ENCODE measurements around the gene ITGA5. TPM values are rescaled to one million over a fixed set of nuclear protein-coding genes. Genes with fewer than 3 reads are reported as not detected.
A peak's percentile ranks its signal among the peaks of the same experiment; 100 is the strongest.

Gene ITGA5
- total RNA-seq, 1 donor from 2014 or later, result 78.8 TPM

DNA sequence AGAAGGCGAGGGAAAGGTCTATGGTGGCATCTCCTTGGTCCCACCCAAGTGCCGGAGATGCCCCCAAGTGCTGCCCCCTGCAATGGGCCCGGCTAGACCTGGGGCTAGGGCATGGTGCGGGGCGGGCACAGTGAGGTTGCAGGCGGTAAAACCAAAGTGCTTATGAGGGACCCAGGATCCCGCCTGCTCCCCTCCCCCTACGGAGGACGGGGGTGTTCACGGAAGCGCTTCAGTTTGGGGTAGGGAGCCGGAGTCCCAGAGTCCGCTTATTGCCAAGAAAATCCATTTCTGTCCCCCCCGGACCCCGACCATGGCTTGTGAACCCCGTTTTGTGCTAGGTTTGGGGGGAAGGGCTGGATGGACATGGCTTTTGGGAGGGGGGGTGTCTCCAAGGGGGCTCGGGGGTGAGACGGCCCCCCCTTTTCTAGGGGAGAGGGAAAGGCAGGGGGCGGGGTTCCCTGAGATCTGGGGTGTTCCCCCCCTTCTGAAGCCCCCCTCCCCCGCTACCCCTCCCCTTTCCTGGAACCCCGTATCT is 49.4 kb downstream of the ITGA5 start:
- peaks cover 0 to 4% (median 4%) of the 10 kb centered on the region in 3 donors for H3K36me3 ChIP-seq (ENCODE audit: control insufficient read depth in 3 of 3, insufficient read depth in 3 of 3, low read length in 3 of 3)
- H3K4me1 ChIP-seq (ENCODE audit: control insufficient read depth in 3 of 3, insufficient read depth in 3 of 3, low read length in 3 of 3), result peaks cover 42 to 50% (median 42%) of the 10 kb centered on the region in 3 donors
- H3K4me3 ChIP-seq (ENCODE audit: low read length in 3 of 3), result peak overlapping the region in 2 of 3 donors; percentile 13 to 48
- H3K27me3 ChIP-seq (ENCODE audit: control insufficient read depth in 3 of 3, insufficient read depth in 3 of 3, low read length in 3 of 3), result no peaks in the 10 kb centered on the region
- peak overlapping the region in 1 of 3 donors; percentile 40 for H3K9ac ChIP-seq (ENCODE audit: low read depth in 1 of 3, low read length in 3 of 3)
- H3K9me3 ChIP-seq (ENCODE audit: control insufficient read depth in 3 of 3, low read length in 3 of 3), result no peaks in the 10 kb centered on the region
- H3K27ac ChIP-seq (ENCODE audit: low read depth, low read length), result peak overlapping the region; percentile 72

DNA sequence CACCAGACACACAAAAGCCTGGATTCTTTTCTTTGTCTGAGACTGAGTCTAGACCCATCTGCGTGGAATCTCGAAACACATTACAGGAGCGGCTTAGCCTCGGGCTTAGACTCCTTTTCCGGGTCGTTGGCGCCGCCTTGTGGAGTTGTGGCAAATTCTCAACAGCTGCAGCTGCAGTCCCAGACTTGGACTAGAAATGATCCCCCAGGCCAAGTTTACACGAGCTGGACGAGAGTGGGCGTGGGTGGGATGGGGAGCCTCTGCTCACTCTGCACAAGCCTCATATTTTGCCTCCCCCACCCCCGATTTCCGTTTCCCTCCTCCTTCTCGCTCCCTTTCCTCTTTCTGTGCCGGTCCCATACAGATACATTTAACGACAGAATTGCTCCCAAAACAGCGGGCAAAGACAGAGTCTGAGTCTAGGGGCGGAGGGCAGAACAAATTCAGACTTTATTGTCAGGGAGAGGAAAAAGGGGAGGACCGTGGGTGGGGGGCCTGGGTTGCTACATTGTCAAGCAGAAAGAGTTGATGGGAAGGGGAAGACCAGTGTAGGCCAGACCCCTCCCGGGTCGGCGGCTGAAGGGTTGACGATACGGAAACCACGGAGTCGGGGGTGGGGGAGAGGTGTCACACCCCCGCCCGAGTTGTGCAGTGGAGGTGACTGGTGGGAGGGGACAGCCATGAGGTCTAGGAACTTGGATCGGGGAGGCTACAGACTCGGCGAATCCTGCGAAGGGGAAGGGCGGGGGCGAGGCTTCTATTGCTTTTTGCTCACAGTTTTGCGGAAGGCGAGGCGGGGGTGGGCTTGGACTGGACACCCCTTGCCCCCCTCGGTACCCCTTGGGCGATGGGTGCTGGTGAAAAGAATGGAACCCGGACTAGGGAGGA is 50.1 kb downstream of the ITGA5 start:
- Histone ChIP-seq H3K4me1 (ENCODE audit: control insufficient read depth in 3 of 3, insufficient read depth in 3 of 3, low read length in 3 of 3) (peaks cover 34 to 43% (median 35%) of the 10 kb centered on the region in 3 donors), H3K27ac (ENCODE audit: low read depth, low read length) (peak overlapping the region; percentile 72), H3K36me3 (ENCODE audit: control insufficient read depth in 3 of 3, insufficient read depth in 3 of 3, low read length in 3 of 3) (peaks cover 0 to 3% (median 3%) of the 10 kb centered on the region in 3 donors), H3K4me3 (ENCODE audit: low read length in 3 of 3) (peak overlapping the region; percentile 31 to 48 (median 36)), H3K27me3 (ENCODE audit: control insufficient read depth in 3 of 3, insufficient read depth in 3 of 3, low read length in 3 of 3) (no peaks in the 10 kb centered on the region), H3K9me3 (ENCODE audit: control insufficient read depth in 3 of 3, low read length in 3 of 3) (no peaks in the 10 kb centered on the region), H3K9ac (ENCODE audit: low read depth in 1 of 3, low read length in 3 of 3) (peak overlapping the region in 2 of 3 donors; percentile 58 to 69)

DNA sequence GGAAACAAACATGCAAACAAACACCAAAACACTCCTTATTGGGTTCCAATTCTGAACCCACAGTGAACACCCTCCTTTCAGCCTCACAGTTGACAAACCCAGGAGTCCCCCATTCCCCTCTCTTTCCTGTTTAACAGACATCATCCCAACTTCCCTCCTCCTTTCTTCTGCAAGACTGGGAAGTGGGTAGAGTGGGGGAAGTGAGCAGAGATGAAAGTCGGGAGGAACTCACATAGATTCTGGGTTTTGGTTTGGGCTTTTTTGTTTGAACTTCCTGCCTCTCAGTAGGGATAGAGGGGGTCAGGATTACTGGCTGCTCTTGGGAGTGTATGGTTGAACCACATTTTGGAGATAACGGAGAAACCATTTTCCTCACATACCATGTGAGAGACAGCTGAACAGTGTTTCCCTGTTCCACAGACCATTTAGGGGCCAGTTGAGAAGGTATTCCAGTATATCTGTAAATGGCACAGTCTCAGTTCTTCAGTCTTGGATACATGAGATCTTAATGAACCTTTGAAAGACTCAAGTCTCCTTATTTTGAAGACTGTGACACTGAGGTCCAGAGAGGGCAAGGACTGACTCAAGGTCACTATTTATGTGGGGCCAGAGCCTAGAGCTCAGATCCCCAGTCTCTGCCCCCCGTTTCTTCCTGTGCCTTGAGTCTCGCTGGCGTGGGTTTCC is 50.9 kb downstream of the ITGA5 start:
- no peaks in the 10 kb centered on the region for H3K9me3 ChIP-seq (ENCODE audit: control insufficient read depth in 3 of 3, low read length in 3 of 3)
- H3K27me3 ChIP-seq (ENCODE audit: control insufficient read depth in 3 of 3, insufficient read depth in 3 of 3, low read length in 3 of 3), result no peaks in the 10 kb centered on the region
- no peak overlapping the region for H3K27ac ChIP-seq (ENCODE audit: low read depth, low read length)
- peak overlapping the region in 2 of 3 donors; percentile 15 to 69 for H3K9ac ChIP-seq (ENCODE audit: low read depth in 1 of 3, low read length in 3 of 3)
- peak overlapping the region in 1 of 3 donors; percentile 31 for H3K4me3 ChIP-seq (ENCODE audit: low read length in 3 of 3)
- H3K36me3 ChIP-seq (ENCODE audit: control insufficient read depth in 3 of 3, insufficient read depth in 3 of 3, low read length in 3 of 3), result no peaks in the 10 kb centered on the region
- H3K4me1 ChIP-seq (ENCODE audit: control insufficient read depth in 3 of 3, insufficient read depth in 3 of 3, low read length in 3 of 3), result peaks cover 30 to 41% (median 31%) of the 10 kb centered on the region in 3 donors

DNA sequence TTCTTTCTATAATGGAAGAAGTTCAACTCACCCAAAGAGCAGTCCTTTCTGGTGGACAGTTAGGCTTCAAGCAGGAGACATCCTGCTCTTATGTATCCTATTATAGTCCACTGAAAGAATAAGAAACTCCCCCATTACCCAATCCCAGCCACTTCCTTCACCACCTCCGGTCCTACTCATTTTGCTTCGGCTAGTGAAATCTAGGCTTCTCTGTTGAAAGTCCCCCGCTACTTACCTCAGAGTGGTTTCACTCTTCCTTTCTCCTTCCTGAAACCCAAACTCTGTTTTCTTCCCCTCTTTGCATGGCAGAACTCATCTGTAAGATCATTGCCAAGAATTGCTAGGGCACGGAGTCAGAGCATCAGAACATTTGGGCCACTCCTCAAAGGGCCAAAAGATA is 54.7 kb downstream of the ITGA5 start, which contains the start of gene GPR84:
Gene GPR84 (minus strand): TSS at position 74 of the 400 bp plus-strand sequence. CDS start 635 bp downstream, outside the sequence.
- Histone ChIP-seq H3K36me3 (ENCODE audit: control insufficient read depth in 3 of 3, insufficient read depth in 3 of 3, low read length in 3 of 3) (no peaks in the 10 kb centered on the region), H3K9me3 (ENCODE audit: control insufficient read depth in 3 of 3, low read length in 3 of 3) (no peaks in the 10 kb centered on the region), H3K27me3 (ENCODE audit: control insufficient read depth in 3 of 3, insufficient read depth in 3 of 3, low read length in 3 of 3) (no peaks in the 10 kb centered on the region), H3K9ac (ENCODE audit: low read depth in 1 of 3, low read length in 3 of 3) (no peak within 1 kb of the TSS), H3K4me1 (ENCODE audit: control insufficient read depth in 3 of 3, insufficient read depth in 3 of 3, low read length in 3 of 3) (peaks cover 14 to 33% (median 14%) of the 10 kb centered on the region in 3 donors), H3K4me3 (ENCODE audit: low read length in 3 of 3) (no peak within 1 kb of the TSS), H3K27ac (ENCODE audit: low read depth, low read length) (no peak within 1 kb of the TSS)

DNA sequence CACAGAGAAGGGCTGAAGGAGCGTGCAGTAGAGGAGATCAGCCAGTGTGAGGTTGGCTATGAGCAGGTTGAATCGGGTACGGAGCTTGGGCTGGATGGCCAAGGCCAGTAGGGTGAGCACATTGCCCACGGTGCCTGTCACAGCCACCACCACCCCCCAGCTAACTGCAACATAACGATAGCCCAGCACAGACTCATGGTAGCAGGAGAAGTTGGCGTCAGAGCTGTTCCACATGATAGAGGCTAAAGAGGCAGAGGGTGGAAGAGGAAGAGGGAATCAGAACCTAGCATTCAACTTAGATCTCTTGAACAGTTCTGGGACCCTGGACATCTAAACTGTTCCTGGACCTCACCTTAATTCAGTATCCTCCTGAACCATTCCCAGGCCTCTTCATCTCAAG is 55.4 kb downstream of the ITGA5 start:
- H3K36me3 ChIP-seq (ENCODE audit: control insufficient read depth in 3 of 3, insufficient read depth in 3 of 3, low read length in 3 of 3), result no peaks in the 10 kb centered on the region
- H3K4me3 ChIP-seq (ENCODE audit: low read length in 3 of 3), result no peak overlapping the region
- H3K9me3 ChIP-seq (ENCODE audit: control insufficient read depth in 3 of 3, low read length in 3 of 3), result no peaks in the 10 kb centered on the region
- H3K27ac ChIP-seq (ENCODE audit: low read depth, low read length), result no peak overlapping the region
- H3K4me1 ChIP-seq (ENCODE audit: control insufficient read depth in 3 of 3, insufficient read depth in 3 of 3, low read length in 3 of 3), result peaks cover 12 to 30% (median 13%) of the 10 kb centered on the region in 3 donors
- H3K27me3 ChIP-seq (ENCODE audit: control insufficient read depth in 3 of 3, insufficient read depth in 3 of 3, low read length in 3 of 3), result no peaks in the 10 kb centered on the region
- H3K9ac ChIP-seq (ENCODE audit: low read depth in 1 of 3, low read length in 3 of 3), result no peak overlapping the region

DNA sequence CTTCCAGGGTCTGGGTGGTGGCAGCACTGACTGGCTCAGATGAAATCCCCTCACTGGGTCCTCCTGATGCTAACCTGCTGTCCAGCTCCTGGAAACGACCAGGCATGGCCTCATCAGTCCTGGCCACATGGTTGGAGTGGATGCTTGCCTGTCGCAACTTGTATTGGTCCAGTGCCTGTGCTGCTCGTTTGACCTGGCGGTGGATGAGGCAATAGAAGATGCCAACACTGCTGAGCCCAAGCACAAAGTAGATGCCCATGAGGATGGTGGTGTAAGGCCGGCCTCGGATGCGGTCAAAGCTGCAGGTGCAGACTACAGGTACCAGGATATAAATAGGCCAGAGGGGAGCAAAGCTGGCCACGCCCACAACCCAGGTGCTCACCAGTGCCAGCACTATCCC is 56.0 kb downstream of the ITGA5 start:
- H3K36me3 ChIP-seq (ENCODE audit: control insufficient read depth in 3 of 3, insufficient read depth in 3 of 3, low read length in 3 of 3), result no peaks in the 10 kb centered on the region
- no peaks in the 10 kb centered on the region for H3K9me3 ChIP-seq (ENCODE audit: control insufficient read depth in 3 of 3, low read length in 3 of 3)
- no peak overlapping the region for H3K27ac ChIP-seq (ENCODE audit: low read depth, low read length)
- H3K27me3 ChIP-seq (ENCODE audit: control insufficient read depth in 3 of 3, insufficient read depth in 3 of 3, low read length in 3 of 3), result no peaks in the 10 kb centered on the region
- H3K4me3 ChIP-seq (ENCODE audit: low read length in 3 of 3), result no peak overlapping the region
- no peak overlapping the region for H3K9ac ChIP-seq (ENCODE audit: low read depth in 1 of 3, low read length in 3 of 3)
- peaks cover 17 to 30% (median 19%) of the 10 kb centered on the region in 3 donors for H3K4me1 ChIP-seq (ENCODE audit: control insufficient read depth in 3 of 3, insufficient read depth in 3 of 3, low read length in 3 of 3)

DNA sequence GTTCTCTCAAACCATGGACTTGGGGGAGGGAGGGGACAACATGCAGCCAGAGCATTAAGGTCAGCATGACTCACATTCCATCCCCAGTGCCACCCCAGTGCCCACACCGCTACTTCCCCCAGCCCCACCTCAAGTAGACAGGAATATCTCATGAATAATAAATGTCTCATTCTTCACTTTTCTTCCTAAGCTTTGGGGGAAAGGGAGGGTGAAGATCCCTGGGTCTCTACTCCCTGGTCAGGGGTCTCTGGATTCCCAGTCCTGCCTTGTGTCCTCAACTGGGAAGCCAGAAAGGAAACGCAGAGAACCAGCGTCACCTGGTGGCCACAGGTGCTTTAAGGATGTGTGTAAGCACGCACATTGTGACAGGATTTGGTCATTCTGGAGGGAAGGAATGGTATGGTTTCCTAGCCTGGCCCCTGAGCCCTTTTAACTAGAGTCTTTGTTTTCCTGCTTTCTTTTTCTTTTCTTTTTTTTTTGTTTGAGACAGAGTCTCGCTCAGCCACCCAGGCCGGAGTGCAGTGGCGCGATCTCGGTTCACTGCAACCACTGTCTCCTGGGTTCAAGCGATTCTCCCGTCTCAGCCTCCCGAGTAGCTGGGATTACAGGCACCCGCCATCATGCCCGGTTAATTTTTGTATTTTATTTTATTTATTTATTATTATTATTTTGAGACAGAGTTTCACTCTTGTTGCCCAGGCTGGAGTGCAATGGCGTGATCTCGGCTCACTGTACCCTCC is 58.2 kb downstream of the ITGA5 start:
- H3K27ac ChIP-seq (ENCODE audit: low read depth, low read length), result peak overlapping the region; percentile 26
- no peaks in the 10 kb centered on the region for H3K27me3 ChIP-seq (ENCODE audit: control insufficient read depth in 3 of 3, insufficient read depth in 3 of 3, low read length in 3 of 3)
- peaks cover 18 to 30% (median 19%) of the 10 kb centered on the region in 3 donors for H3K4me1 ChIP-seq (ENCODE audit: control insufficient read depth in 3 of 3, insufficient read depth in 3 of 3, low read length in 3 of 3)
- H3K4me3 ChIP-seq (ENCODE audit: low read length in 3 of 3), result no peak overlapping the region
- H3K9ac ChIP-seq (ENCODE audit: low read depth in 1 of 3, low read length in 3 of 3), result peak overlapping the region in 2 of 3 donors; percentile 10 to 18
- no peaks in the 10 kb centered on the region for H3K9me3 ChIP-seq (ENCODE audit: control insufficient read depth in 3 of 3, low read length in 3 of 3)
- no peaks in the 10 kb centered on the region for H3K36me3 ChIP-seq (ENCODE audit: control insufficient read depth in 3 of 3, insufficient read depth in 3 of 3, low read length in 3 of 3)

DNA sequence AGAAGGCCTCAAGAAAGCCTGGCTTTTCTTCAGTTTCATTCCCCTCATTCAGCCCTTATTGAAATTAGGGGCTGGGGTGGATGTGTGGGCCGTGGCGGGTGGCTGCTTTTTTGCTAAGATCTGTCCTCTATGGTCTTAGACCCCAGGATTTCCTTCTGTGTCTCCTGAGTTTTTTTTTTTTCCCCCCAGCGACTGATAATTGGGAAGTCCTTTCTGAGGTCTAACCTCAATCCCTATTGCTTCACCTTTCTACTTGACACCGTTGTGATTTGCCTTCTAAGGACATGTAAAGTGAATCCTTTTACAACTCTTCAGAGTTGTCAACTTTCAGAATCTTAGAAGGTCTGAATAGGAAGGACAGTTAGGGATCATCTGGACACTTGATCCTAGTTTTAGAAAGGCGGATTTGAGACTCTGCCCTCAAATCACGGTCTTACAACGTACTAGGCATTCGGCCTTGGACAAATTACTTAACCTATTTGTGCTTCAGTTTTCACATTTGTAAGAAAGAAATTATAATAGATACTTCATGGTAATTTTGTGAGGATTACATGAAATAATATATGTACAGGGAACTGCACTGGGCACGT is 59.2 kb downstream of the ITGA5 start:
- Histone ChIP-seq H3K9me3 (ENCODE audit: control insufficient read depth in 3 of 3, low read length in 3 of 3) (no peaks in the 10 kb centered on the region), H3K4me3 (ENCODE audit: low read length in 3 of 3) (peak overlapping the region; percentile 81 to 92 (median 90)), H3K9ac (ENCODE audit: low read depth in 1 of 3, low read length in 3 of 3) (peak overlapping the region; percentile 77 to 90 (median 81)), H3K27ac (ENCODE audit: low read depth, low read length) (peak overlapping the region; percentile 88), H3K4me1 (ENCODE audit: control insufficient read depth in 3 of 3, insufficient read depth in 3 of 3, low read length in 3 of 3) (peaks cover 18 to 30% (median 19%) of the 10 kb centered on the region in 3 donors), H3K27me3 (ENCODE audit: control insufficient read depth in 3 of 3, insufficient read depth in 3 of 3, low read length in 3 of 3) (no peaks in the 10 kb centered on the region), H3K36me3 (ENCODE audit: control insufficient read depth in 3 of 3, insufficient read depth in 3 of 3, low read length in 3 of 3) (no peaks in the 10 kb centered on the region)

Measured in skeletal muscle tissue (tissue), 4 donors.